HepG2 (cell line): ENCODE data around the gene HIPK2. TPM values are rescaled to one million over a fixed set of nuclear protein-coding genes. Genes with fewer than 3 reads are reported as not detected.

Source experiments
- ATRX ChIP-seq: sonication (generic); formaldehyde crosslinking; IDR thresholded peaks from 2 replicates; pipeline ENCODE4 v1.4.0; 2020; ENCODE audit warnings: missing genetic modification reagents, borderline replicate concordance
- CREM ChIP-seq, 2 experiments: sonication (generic) in 1 of 2; formaldehyde crosslinking in 1 of 2; IDR thresholded peaks; 2 replicates each; pipeline versions ENCODE4 v1.4.0 to v1.6.1; 2016 to 2020; ENCODE audit warnings: antibody characterized with exemption in 1 of 2, mild to moderate bottlenecking in 1 of 2, missing genetic modification reagents in 1 of 2
- DNMT1 ChIP-seq: sonication (generic); formaldehyde crosslinking; IDR thresholded peaks from 2 replicates; pipeline ENCODE4 v1.5.1; 2020; ENCODE audit warnings: mild to moderate bottlenecking, missing genetic modification reagents
- DPF2 ChIP-seq: sonication (generic); formaldehyde crosslinking; IDR thresholded peaks from 2 replicates; pipeline ENCODE4 v1.4.0; 2020; ENCODE audit warnings: mild to moderate bottlenecking, low read depth, missing genetic modification reagents, borderline replicate concordance
- DR1 ChIP-seq: sonication (generic); formaldehyde crosslinking; IDR thresholded peaks from 2 replicates; pipeline ENCODE4 v1.8.0; 2021; ENCODE audit warnings: mild to moderate bottlenecking, missing genetic modification reagents, inconsistent platforms
- ETS1 ChIP-seq: sonication (generic); formaldehyde crosslinking; IDR thresholded peaks from 2 replicates; pipeline ENCODE4 v1.4.0; 2020; ENCODE audit warnings: missing genetic modification reagents
- FOXA3 ChIP-seq: IDR thresholded peaks from 2 replicates; pipeline ENCODE4 v1.6.1; 2016; ENCODE audit warnings: missing genetic modification reagents, missing compliant biosample characterization
- IKZF4 ChIP-seq: sonication (generic); formaldehyde crosslinking; IDR thresholded peaks from 2 replicates; pipeline ENCODE4 v1.5.1; 2020; ENCODE audit warnings: borderline replicate concordance, mild to moderate bottlenecking, low read depth, missing genetic modification reagents; ENCODE audit errors: not compliant biosample characterization
- KAT8 ChIP-seq: IDR thresholded peaks from 2 replicates; pipeline ENCODE4 v1.6.1; 2016; ENCODE audit warnings: missing genetic modification reagents, missing compliant biosample characterization
- MAZ ChIP-seq, 2 experiments: sonication (generic) in 1 of 2; formaldehyde crosslinking in 1 of 2; IDR thresholded peaks; 2 replicates each; pipeline versions ENCODE4 v1.5.0 to v1.6.1; 2012 to 2020; ENCODE audit warnings: low read depth in 2 of 2, mild to moderate bottlenecking in 2 of 2, borderline replicate concordance in 1 of 2, improper control_type of control experiment in 1 of 2, low read length in 1 of 2, missing genetic modification reagents in 1 of 2, moderate library complexity in 1 of 2
- MLLT10 ChIP-seq: sonication (generic); formaldehyde crosslinking; IDR thresholded peaks from 2 replicates; pipeline ENCODE4 v1.4.0; 2020; ENCODE audit warnings: missing genetic modification reagents
- MXD4 ChIP-seq: IDR thresholded peaks from 2 replicates; pipeline ENCODE4 v1.6.1; 2016; ENCODE audit warnings: mild to moderate bottlenecking, missing biosample characterization, missing genetic modification reagents
- POGK ChIP-seq: sonication (generic); formaldehyde crosslinking; conservative IDR thresholded peaks from 2 replicates; pipeline ENCODE4 v1.8.0; 2022; ENCODE audit warnings: mild to moderate bottlenecking, moderate library complexity, missing genetic modification reagents
- TCF12 ChIP-seq, 2 experiments: fragments of 450-650 bp in 1 of 2; sonication (generic) in 1 of 2; formaldehyde crosslinking in 1 of 2; IDR thresholded peaks; 2 replicates each; pipeline versions ENCODE4 v1.6.1 to v1.8.0; 2017 to 2022; ENCODE audit warnings: antibody characterized with exemption in 1 of 2, mild to moderate bottlenecking in 1 of 2, missing genetic modification reagents in 1 of 2, moderate library complexity in 1 of 2
- THYN1 ChIP-seq: sonication (generic); formaldehyde crosslinking; IDR thresholded peaks from 2 replicates; pipeline ENCODE4 v1.8.1; 2023; ENCODE audit warnings: low read depth, mild to moderate bottlenecking, moderate library complexity, missing genetic modification reagents, borderline replicate concordance
- TRIM24 ChIP-seq: sonication (generic); formaldehyde crosslinking; IDR thresholded peaks from 2 replicates; pipeline ENCODE4 v1.8.0; 2022; ENCODE audit warnings: mild to moderate bottlenecking, missing genetic modification reagents
- U2AF1 ChIP-seq: fragments of 200-400 bp; formaldehyde crosslinking; optimal IDR thresholded peaks from 2 replicates; pipeline ENCODE3; 2017; ENCODE audit warnings: mild to moderate bottlenecking, low read depth, low read length
- ZNF747 ChIP-seq: sonication (generic); formaldehyde crosslinking; IDR thresholded peaks from 2 replicates; pipeline ENCODE4 v1.8.1; 2023; ENCODE audit warnings: missing genetic modification reagents, mild to moderate bottlenecking, borderline replicate concordance
- ZNF790 ChIP-seq: sonication (generic); formaldehyde crosslinking; IDR thresholded peaks from 2 replicates; pipeline ENCODE4 v1.8.0; 2022; ENCODE audit warnings: missing genetic modification reagents, mild to moderate bottlenecking, borderline replicate concordance
- polyA plus RNA-seq, 8 experiments: library from polyadenylated mRNA; depleted of rRNA in 3 of 8; stranded (reverse) in 7 of 8; unstranded in 1 of 8; fragments of >200 nt; fragmentation: Illumina TruSeq in 4 of 8; extraction: Trizol in 4 of 8; gene quantifications; 2 replicates each; pipeline versions ENCODE4 v1.2.1 to v1.2.3, GENCODE V29; 2011 to 2016; ENCODE audit warnings: low read depth in 4 of 8, missing spikeins in 1 of 8, mixed read lengths in 1 of 8; ENCODE audit not compliant: insufficient read depth in 1 of 8
- total RNA-seq, 5 experiments: library from RNA; depleted of rRNA; stranded (reverse); fragments of >200 nt; fragmentation: Illumina TruSeq; extraction: Trizol; gene quantifications; 2 replicates each; pipeline ENCODE4 v1.2.3, GENCODE V29; 2016; ENCODE audit warnings: low read depth in 1 of 5
- TF ChIP-seq, protein P1 (sequence below): IDR thresholded peaks from 2 replicates; pipeline ENCODE4 v1.6.1; 2012; ENCODE audit warnings: low read length, improper control_type of control experiment
- TF ChIP-seq, protein P2 (sequence below): sonication (generic); formaldehyde crosslinking; IDR thresholded peaks from 2 replicates; pipeline ENCODE4 v1.8.1; 2023; ENCODE audit warnings: missing genetic modification reagents, mild to moderate bottlenecking, borderline replicate concordance

The HIPK2 gene
- total and polyA plus RNA-seq, 2 of the 13 experiments (the other 11 are each of a cell fraction or from before 2014, with no cell fraction given) = 14.4 to 20.2 TPM

DNA sequence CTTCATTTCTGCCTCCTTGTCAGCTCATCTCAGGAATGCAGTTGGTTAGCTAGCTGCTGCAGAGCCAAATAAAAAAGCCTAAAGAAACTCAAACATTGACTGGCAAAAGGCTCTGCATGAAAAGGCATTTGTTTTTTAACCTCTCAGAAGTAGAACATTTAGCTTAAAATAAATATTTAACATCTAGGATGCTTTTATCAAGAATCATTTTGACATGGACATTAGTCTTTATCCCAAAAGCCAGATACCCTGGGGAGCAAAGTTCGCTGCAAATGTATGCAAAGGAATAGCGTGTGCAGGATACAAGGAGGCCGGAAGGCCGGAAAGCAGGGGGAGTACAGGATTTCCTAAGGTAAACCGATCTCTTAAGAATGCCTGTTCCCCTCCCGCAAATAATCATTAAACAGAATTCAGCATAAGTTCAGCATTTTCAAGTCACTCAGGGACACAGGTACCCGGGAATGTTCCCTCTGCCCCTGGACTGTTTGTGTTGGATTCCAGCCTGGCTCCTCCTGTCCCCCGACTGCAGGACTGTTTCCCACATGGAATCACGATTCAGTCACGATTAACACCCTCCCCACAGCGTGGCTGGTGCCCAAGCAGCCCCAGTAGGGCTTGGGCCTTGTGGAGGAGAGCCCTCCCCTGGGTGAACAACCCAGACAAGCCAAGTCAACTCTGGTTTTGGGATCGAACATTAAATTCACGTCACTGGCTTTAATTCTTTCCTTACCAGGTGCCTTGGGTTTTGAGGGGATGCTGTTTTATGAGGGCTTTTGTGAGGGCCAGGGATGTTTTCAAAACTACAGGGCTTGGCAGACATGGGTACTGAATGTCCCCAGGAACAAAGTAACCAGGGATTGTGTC is 97.8 kb downstream of the HIPK2 start (continued):
- TF ChIP-seq KAT8 (CRISPR knock-in tag) = 0 out of 2 replicates have a peak, but pooled peaks have one; percentile 22
- no peak for TF ChIP-seq MAZ (IDR thresholded peaks at IDR 0.05; ENCODE audit: borderline replicate concordance, low read depth, low read length)
- no peak for TF ChIP-seq MAZ (CRISPR knock-in tag; IDR thresholded peaks at IDR 0.05; ENCODE audit: low read depth)
- TF ChIP-seq, protein P1, sequence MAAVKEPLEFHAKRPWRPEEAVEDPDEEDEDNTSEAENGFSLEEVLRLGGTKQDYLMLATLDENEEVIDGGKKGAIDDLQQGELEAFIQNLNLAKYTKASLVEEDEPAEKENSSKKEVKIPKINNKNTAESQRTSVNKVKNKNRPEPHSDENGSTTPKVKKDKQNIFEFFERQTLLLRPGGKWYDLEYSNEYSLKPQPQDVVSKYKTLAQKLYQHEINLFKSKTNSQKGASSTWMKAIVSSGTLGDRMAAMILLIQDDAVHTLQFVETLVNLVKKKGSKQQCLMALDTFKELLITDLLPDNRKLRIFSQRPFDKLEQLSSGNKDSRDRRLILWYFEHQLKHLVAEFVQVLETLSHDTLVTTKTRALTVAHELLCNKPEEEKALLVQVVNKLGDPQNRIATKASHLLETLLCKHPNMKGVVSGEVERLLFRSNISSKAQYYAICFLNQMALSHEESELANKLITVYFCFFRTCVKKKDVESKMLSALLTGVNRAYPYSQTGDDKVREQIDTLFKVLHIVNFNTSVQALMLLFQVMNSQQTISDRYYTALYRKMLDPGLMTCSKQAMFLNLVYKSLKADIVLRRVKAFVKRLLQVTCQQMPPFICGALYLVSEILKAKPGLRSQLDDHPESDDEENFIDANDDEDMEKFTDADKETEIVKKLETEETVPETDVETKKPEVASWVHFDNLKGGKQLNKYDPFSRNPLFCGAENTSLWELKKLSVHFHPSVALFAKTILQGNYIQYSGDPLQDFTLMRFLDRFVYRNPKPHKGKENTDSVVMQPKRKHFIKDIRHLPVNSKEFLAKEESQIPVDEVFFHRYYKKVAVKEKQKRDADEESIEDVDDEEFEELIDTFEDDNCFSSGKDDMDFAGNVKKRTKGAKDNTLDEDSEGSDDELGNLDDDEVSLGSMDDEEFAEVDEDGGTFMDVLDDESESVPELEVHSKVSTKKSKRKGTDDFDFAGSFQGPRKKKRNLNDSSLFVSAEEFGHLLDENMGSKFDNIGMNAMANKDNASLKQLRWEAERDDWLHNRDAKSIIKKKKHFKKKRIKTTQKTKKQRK = no peak
- TF ChIP-seq, protein P2, sequence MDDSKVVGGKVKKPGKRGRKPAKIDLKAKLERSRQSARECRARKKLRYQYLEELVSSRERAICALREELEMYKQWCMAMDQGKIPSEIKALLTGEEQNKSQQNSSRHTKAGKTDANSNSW (CRISPR knock-in tag) = no peak
- TF ChIP-seq U2AF1 = no peak
- peak; percentile 54 for TF ChIP-seq FOXA3 (CRISPR knock-in tag)
- no peak for TF ChIP-seq DR1 (CRISPR knock-in tag)
- no peak for TF ChIP-seq IKZF4
- no peak for TF ChIP-seq DNMT1 (CRISPR knock-in tag)
- peak; percentile 59; the same call in 1 of the 2 replicates for TF ChIP-seq DPF2
- no peak for TF ChIP-seq TRIM24 (CRISPR knock-in tag)
- no peak for TF ChIP-seq ATRX (CRISPR knock-in tag)
- TF ChIP-seq MLLT10 (CRISPR knock-in tag) = no peak
- no peak for TF ChIP-seq THYN1
- peak; percentile 69; the same call in 1 of the 2 replicates for TF ChIP-seq CREM (IDR thresholded peaks at IDR 0.05)
- TF ChIP-seq CREM (CRISPR knock-in tag; IDR thresholded peaks at IDR 0.05) = no peak
- no peak for TF ChIP-seq ZNF790 (CRISPR knock-in tag)
- peak; percentile 61 for TF ChIP-seq ZNF747 (CRISPR knock-in tag)
- no peak for TF ChIP-seq MXD4 (CRISPR knock-in tag)
- no peak for TF ChIP-seq ETS1 (CRISPR knock-in tag)
- TF ChIP-seq TCF12 (IDR thresholded peaks at IDR 0.05) = no peak
- TF ChIP-seq TCF12 (CRISPR knock-in tag; IDR thresholded peaks at IDR 0.05) = peak; percentile 56; the same call in 1 of the 2 replicates
- TF ChIP-seq POGK (CRISPR knock-in tag) = 0 out of 2 replicates have a peak, but pooled peaks have one; percentile 32
